Right lobe of liver (tissue), 4 donors: ENCODE results near the gene DAD1.

Experiments used
- POLR2A ChIP-seq: fragments of 450-650 bp; IDR thresholded peaks from one replicate; pipeline ENCODE4 v1.6.1; 2017; ENCODE audit warnings: antibody characterized with exemption, mild to moderate bottlenecking
- TF ChIP-seq, protein P1 (sequence below), 4 donors: fragments of 200-600 bp in 3 of 4; fragments of 450-650 bp in 1 of 4; IDR thresholded peaks; one replicate each; pipeline versions ENCODE4 v1.5.1 to v1.8.0; 2016 to 2022; ENCODE audit warnings: antibody characterized with exemption in 4 of 4, mild to moderate bottlenecking in 2 of 4
- donor health status: DM: no; HTN: no; CAD: no.
- donor health status: DM: no; HTN: no; CAD: no.
- donor health status: DM: no; HTN: yes; CAD: no.

DNA sequence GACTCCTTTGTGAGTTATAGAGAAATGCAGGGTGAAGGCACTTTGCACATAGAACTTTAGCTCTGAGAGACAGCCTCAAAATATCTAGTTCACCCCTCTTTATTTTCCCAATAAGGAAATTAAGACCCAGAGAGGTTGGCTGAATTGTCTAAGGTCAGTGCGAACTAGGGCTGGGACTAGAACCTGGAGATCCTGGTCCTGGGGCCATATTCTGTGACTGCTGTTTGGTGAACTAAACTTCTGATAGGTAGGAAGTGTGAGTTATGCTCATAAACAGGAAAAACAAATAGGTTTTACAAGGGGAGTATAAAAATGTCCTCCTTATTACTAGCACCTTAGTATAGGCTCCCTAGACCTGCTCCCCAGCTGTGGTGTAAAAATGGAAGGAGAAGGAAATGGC lies 53.9 kb downstream of the DAD1 start:
- no peak for TF ChIP-seq POLR2A
- TF ChIP-seq, protein P1, sequence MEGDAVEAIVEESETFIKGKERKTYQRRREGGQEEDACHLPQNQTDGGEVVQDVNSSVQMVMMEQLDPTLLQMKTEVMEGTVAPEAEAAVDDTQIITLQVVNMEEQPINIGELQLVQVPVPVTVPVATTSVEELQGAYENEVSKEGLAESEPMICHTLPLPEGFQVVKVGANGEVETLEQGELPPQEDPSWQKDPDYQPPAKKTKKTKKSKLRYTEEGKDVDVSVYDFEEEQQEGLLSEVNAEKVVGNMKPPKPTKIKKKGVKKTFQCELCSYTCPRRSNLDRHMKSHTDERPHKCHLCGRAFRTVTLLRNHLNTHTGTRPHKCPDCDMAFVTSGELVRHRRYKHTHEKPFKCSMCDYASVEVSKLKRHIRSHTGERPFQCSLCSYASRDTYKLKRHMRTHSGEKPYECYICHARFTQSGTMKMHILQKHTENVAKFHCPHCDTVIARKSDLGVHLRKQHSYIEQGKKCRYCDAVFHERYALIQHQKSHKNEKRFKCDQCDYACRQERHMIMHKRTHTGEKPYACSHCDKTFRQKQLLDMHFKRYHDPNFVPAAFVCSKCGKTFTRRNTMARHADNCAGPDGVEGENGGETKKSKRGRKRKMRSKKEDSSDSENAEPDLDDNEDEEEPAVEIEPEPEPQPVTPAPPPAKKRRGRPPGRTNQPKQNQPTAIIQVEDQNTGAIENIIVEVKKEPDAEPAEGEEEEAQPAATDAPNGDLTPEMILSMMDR (IDR thresholded peaks at IDR 0.05) = no peak
